Activated CD8-positive, alpha-beta memory T cell treated with anti-CD3 and anti-CD28 coated beads for 1 hour (primary cell): ENCODE data around the gene KIAA1958.

Source experiments
- DNase-seq, 2 donors: peaks; one replicate each; pipeline ENCODE4 v3.0.0-alpha.2; 2020; ENCODE audit warnings: low read depth in 1 of 2; ENCODE audit errors: extremely low read depth in 1 of 2

The KIAA1958 gene

GRCh38 chr9:112717661-112718331, 231.2 kb downstream of the KIAA1958 start, which contains the start of gene INIP:
TSS of gene INIP (minus strand) at chr9:112718117. CDS start at chr9:112716485, 1,632 bp downstream.
- DNase-seq, result peak; percentile 93 to 95
